Glomerular endothelial cell (primary cell): ENCODE results near the gene ATP10A. TPM values are rescaled to one million over a fixed set of nuclear protein-coding genes. Genes with fewer than 3 reads are reported as not detected.

Experiments used
- DNase-seq: peaks from one replicate; pipeline ENCODE4 v3.0.0-alpha.2; 2011; ENCODE audit warnings: low read depth, low spot score; ENCODE audit errors: extremely low read depth
- total RNA-seq: library from RNA; depleted of rRNA; stranded (reverse); fragments of >200 nt; gene quantifications from 2 replicates; pipeline ENCODE4 v1.2.3, GENCODE V29; 2015

Gene ATP10A
- total RNA-seq, result 1.1 and 10.0 TPM in 2 replicates

- DNase-seq, result no peak
Measured at GRCh38 chr15:25863111-25863967, at the start of gene ATP10A. Gene ATP10A (minus strand): TSS chr15:25863327. CDS start chr15:25863096, 231 bp downstream.

- DNase-seq, result no peak
Measured at GRCh38 chr15:25912035-25912434, 48.9 kb upstream of the ATP10A start.

GRCh38 chr15:25910832-25911231, 47.7 kb upstream of the ATP10A start:
- DNase-seq, result no peak

- DNase-seq, result no peak
Measured at GRCh38 chr15:25909806-25910205, 46.7 kb upstream of the ATP10A start.

GRCh38 chr15:25909325-25909724, 46.2 kb upstream of the ATP10A start:
- no peak for DNase-seq

GRCh38 chr15:25905140-25905539, 42.0 kb upstream of the ATP10A start:
- no peak for DNase-seq

GRCh38 chr15:25903024-25903581, 40.0 kb upstream of the ATP10A start:
- DNase-seq, result no peak

GRCh38 chr15:25901811-25902605, 38.9 kb upstream of the ATP10A start:
- DNase-seq, result no peak

- DNase-seq, result no peak
Measured at GRCh38 chr15:25900901-25901300, 37.8 kb upstream of the ATP10A start.

- no peak for DNase-seq
Measured at GRCh38 chr15:25900431-25900830, 37.3 kb upstream of the ATP10A start.

- DNase-seq, result no peak
Measured at GRCh38 chr15:25899870-25900269, 36.7 kb upstream of the ATP10A start.

- DNase-seq, result no peak
Measured at GRCh38 chr15:25897658-25898057, 34.5 kb upstream of the ATP10A start.

GRCh38 chr15:25894371-25894902, 31.3 kb upstream of the ATP10A start:
- DNase-seq, result no peak

GRCh38 chr15:25893596-25893995, 30.5 kb upstream of the ATP10A start:
- no peak for DNase-seq

- DNase-seq, result no peak
Measured at GRCh38 chr15:25892126-25892525, 29.0 kb upstream of the ATP10A start.

- DNase-seq, result no peak
Measured at GRCh38 chr15:25891081-25891480, 28.0 kb upstream of the ATP10A start.

GRCh38 chr15:25890529-25890928, 27.4 kb upstream of the ATP10A start:
- DNase-seq, result no peak

GRCh38 chr15:25887870-25888269, 24.7 kb upstream of the ATP10A start:
- DNase-seq, result no peak

GRCh38 chr15:25886498-25887140, 23.5 kb upstream of the ATP10A start:
- DNase-seq, result no peak

GRCh38 chr15:25884370-25884769, 21.2 kb upstream of the ATP10A start:
- no peak for DNase-seq
